ENCODE data around the gene PLCH1. TPM values are rescaled to one million over a fixed set of nuclear protein-coding genes. Genes with fewer than 3 reads are reported as not detected.

Gene PLCH1
- total RNA-seq, 1 donor from 2014 or later: 20.9 TPM

GRCh38 chr3:155688481-155688880 lies 56.4 kb downstream of the PLCH1 start:
- Mint-ChIP-seq H3K4me3 (ENCODE audit: unreplicated experiment) (no peak overlapping the region), H3K9me3 (ENCODE audit: unreplicated experiment) (no peaks in the 10 kb centered on the region), H3K4me1 (ENCODE audit: unreplicated experiment) (no peaks in the 10 kb centered on the region), H3K27ac (ENCODE audit: unreplicated experiment) (no peak overlapping the region), H3K36me3 (ENCODE audit: low read depth, unreplicated experiment) (no peaks in the 10 kb centered on the region), H3K27me3 (ENCODE audit: unreplicated experiment) (peaks cover 1% of the 10 kb centered on the region)
- no peak for DNase-seq (ENCODE audit: low spot score)
- TF ChIP-seq CTCF (IDR thresholded peaks at IDR 0.05; ENCODE audit: unreplicated experiment): no peak

- Mint-ChIP-seq H3K4me1 (ENCODE audit: unreplicated experiment) (no peaks in the 10 kb centered on the region), H3K4me3 (ENCODE audit: unreplicated experiment) (no peak overlapping the region), H3K27me3 (ENCODE audit: unreplicated experiment) (no peaks in the 10 kb centered on the region), H3K27ac (ENCODE audit: unreplicated experiment) (no peak overlapping the region), H3K9me3 (ENCODE audit: unreplicated experiment) (no peaks in the 10 kb centered on the region), H3K36me3 (ENCODE audit: low read depth, unreplicated experiment) (no peaks in the 10 kb centered on the region)
- DNase-seq (ENCODE audit: low spot score): no peak
- no peak for TF ChIP-seq CTCF (IDR thresholded peaks at IDR 0.05; ENCODE audit: unreplicated experiment)
These were observed 61.5 kb downstream of the PLCH1 start for GRCh38 chr3:155683344-155683720.

- H3K27ac Mint-ChIP-seq (ENCODE audit: unreplicated experiment): no peak overlapping the region
- H3K4me3 Mint-ChIP-seq (ENCODE audit: unreplicated experiment): no peak overlapping the region
- DNase-seq (ENCODE audit: low spot score): no peak
- no peak for TF ChIP-seq CTCF (IDR thresholded peaks at IDR 0.05; ENCODE audit: unreplicated experiment)
- H3K36me3 Mint-ChIP-seq (ENCODE audit: low read depth, unreplicated experiment): no peaks in the 10 kb centered on the region
- H3K9me3 Mint-ChIP-seq (ENCODE audit: unreplicated experiment): no peaks in the 10 kb centered on the region
- no peaks in the 10 kb centered on the region for H3K27me3 Mint-ChIP-seq (ENCODE audit: unreplicated experiment)
- no peaks in the 10 kb centered on the region for H3K4me1 Mint-ChIP-seq (ENCODE audit: unreplicated experiment)
These were observed 62.2 kb downstream of the PLCH1 start for GRCh38 chr3:155682426-155683343.

- no peak overlapping the region for H3K4me3 Mint-ChIP-seq (ENCODE audit: unreplicated experiment)
- H3K27me3 Mint-ChIP-seq (ENCODE audit: unreplicated experiment): no peaks in the 10 kb centered on the region
- H3K4me1 Mint-ChIP-seq (ENCODE audit: unreplicated experiment): no peaks in the 10 kb centered on the region
- no peaks in the 10 kb centered on the region for H3K9me3 Mint-ChIP-seq (ENCODE audit: unreplicated experiment)
- TF ChIP-seq CTCF (IDR thresholded peaks at IDR 0.05; ENCODE audit: unreplicated experiment): no peak
- DNase-seq (ENCODE audit: low spot score): no peak
- no peak overlapping the region for H3K27ac Mint-ChIP-seq (ENCODE audit: unreplicated experiment)
- H3K36me3 Mint-ChIP-seq (ENCODE audit: low read depth, unreplicated experiment): no peaks in the 10 kb centered on the region
These were observed 68.5 kb downstream of the PLCH1 start for GRCh38 chr3:155676252-155676981.

- H3K4me3 Mint-ChIP-seq (ENCODE audit: unreplicated experiment): no peak overlapping the region
- no peaks in the 10 kb centered on the region for H3K27me3 Mint-ChIP-seq (ENCODE audit: unreplicated experiment)
- no peak overlapping the region for H3K27ac Mint-ChIP-seq (ENCODE audit: unreplicated experiment)
- H3K36me3 Mint-ChIP-seq (ENCODE audit: low read depth, unreplicated experiment): no peaks in the 10 kb centered on the region
- DNase-seq (ENCODE audit: low spot score): no peak
- no peaks in the 10 kb centered on the region for H3K9me3 Mint-ChIP-seq (ENCODE audit: unreplicated experiment)
- no peaks in the 10 kb centered on the region for H3K4me1 Mint-ChIP-seq (ENCODE audit: unreplicated experiment)
- TF ChIP-seq CTCF (IDR thresholded peaks at IDR 0.05; ENCODE audit: unreplicated experiment): no peak
These were observed 69.8 kb downstream of the PLCH1 start for GRCh38 chr3:155675094-155675493.

Data from endothelial cell (in vitro differentiated cells).